ENCODE results near the gene CSMD2.

- TF ChIP-seq CTCF (IDR thresholded peaks at IDR 0.05) (no peak), POLR2A (IDR thresholded peaks at IDR 0.05) (no peak)
These were observed 35.4 kb downstream of the CSMD2 start for GRCh38 chr1:34129630-34130029.
